Left renal cortex interstitium (tissue), 4 donors: ENCODE results near the gene NAA80. TPM values are rescaled to one million over a fixed set of nuclear protein-coding genes. Genes with fewer than 3 reads are reported as not detected.

ENCODE experiments used
- DNase-seq, 4 donors: peaks; one replicate each; pipeline ENCODE4 v3.0.0-alpha.2; 2013; ENCODE audit warnings: low read depth in 4 of 4, low spot score in 2 of 4, missing footprints in 1 of 4
- polyA plus RNA-seq, 4 donors: library from polyadenylated mRNA; unstranded; fragments of 120-200 nt; gene quantifications; one replicate each; pipeline ENCODE4 v1.2.1, GENCODE V29; 2013; ENCODE audit not compliant: insufficient read length in 4 of 4

Gene NAA80
- polyA plus RNA-seq, 4 donors, result 7.3 to 13.0 (median 10.3) TPM

- DNase-seq, result no peak
Observed at GRCh38 chr3:50330330-50330729, 31.1 kb upstream of the NAA80 start.

- DNase-seq, result peak in 3 of 4 donors; percentile 88 to 97 (median 93)
Observed at GRCh38 chr3:50327943-50328691, 28.9 kb upstream of the NAA80 start, which contains the start of gene TUSC2. Gene TUSC2, minus strand, starts transcription at chr3:50328223. Its CDS starts 124 bp downstream, at chr3:50328099.

GRCh38 chr3:50327129-50327528 lies 27.9 kb upstream of the NAA80 start:
- no peak for DNase-seq

- no peak for DNase-seq
Observed at GRCh38 chr3:50326182-50326541, 27.0 kb upstream of the NAA80 start.

GRCh38 chr3:50325497-50326181 lies 26.4 kb upstream of the NAA80 start:
- DNase-seq, result no peak

- DNase-seq, result no peak
Observed at GRCh38 chr3:50325113-50325480, 25.9 kb upstream of the NAA80 start.

- DNase-seq, result no peak
Observed at GRCh38 chr3:50324351-50325112, 25.3 kb upstream of the NAA80 start.

GRCh38 chr3:50323614-50324199 lies 24.5 kb upstream of the NAA80 start:
- no peak for DNase-seq

- DNase-seq, result no peak
Observed at GRCh38 chr3:50323092-50323600, 23.9 kb upstream of the NAA80 start.

- no peak for DNase-seq
Observed at GRCh38 chr3:50322386-50323091, 23.3 kb upstream of the NAA80 start, which contains the start of gene HYAL2. Gene HYAL2, minus strand, starts transcription at chr3:50322745. Its CDS starts 2,256 bp downstream, at chr3:50320489.

GRCh38 chr3:50322115-50322385 lies 22.8 kb upstream of the NAA80 start:
- DNase-seq, result no peak

GRCh38 chr3:50321336-50322114 lies 22.3 kb upstream of the NAA80 start:
- DNase-seq, result peak; percentile 81 to 90 (median 86)

GRCh38 chr3:50320853-50321335 lies 21.7 kb upstream of the NAA80 start:
- no peak for DNase-seq

- no peak for DNase-seq
Observed at GRCh38 chr3:50319894-50320625, 20.9 kb upstream of the NAA80 start.

GRCh38 chr3:50319181-50319893 lies 20.1 kb upstream of the NAA80 start:
- no peak for DNase-seq

- DNase-seq, result no peak
Observed at GRCh38 chr3:50318615-50319014, 19.4 kb upstream of the NAA80 start.

- no peak for DNase-seq
Observed at GRCh38 chr3:50318163-50318562, 19.0 kb upstream of the NAA80 start.

GRCh38 chr3:50317300-50317699 lies 18.1 kb upstream of the NAA80 start:
- no peak for DNase-seq
